RCC 7860 (cell line): ENCODE measurements around the gene MT1HL1.
"Not testable (repeated sequence)": the region's sequence is repeated elsewhere in the genome, so short reads cannot be mapped to it uniquely, and the experiment has no call there.

Experiments
- DNase-seq: peaks from one replicate; pipeline ENCODE4 v3.0.0-alpha.2; 2015; ENCODE audit warnings: low spot score
- FAIRE-seq: peaks from 2 replicates; lab custom pipeline; 2012; peaks lifted over from hg19 to GRCh38; lab: Jason Lieb, UNC

The MT1HL1 gene

GRCh38 chr1:237018896-237019295 lies 14.7 kb upstream of the MT1HL1 start:
- DNase-seq (no peak), FAIRE-seq (no peak)

GRCh38 chr1:237016626-237017025 lies 12.4 kb upstream of the MT1HL1 start:
- FAIRE-seq (no peak), DNase-seq (no peak)

GRCh38 chr1:237013608-237014007 lies 9.4 kb upstream of the MT1HL1 start:
- FAIRE-seq: no peak
- DNase-seq: no peak

GRCh38 chr1:237012788-237013383 lies 8.6 kb upstream of the MT1HL1 start:
- DNase-seq: peak; percentile 87
- FAIRE-seq: peak; percentile 93

- FAIRE-seq (no peak), DNase-seq (no peak)
These were observed 8.1 kb upstream of the MT1HL1 start for GRCh38 chr1:237012361-237012760.

- FAIRE-seq (no peak), DNase-seq (no peak)
These were observed 7.2 kb upstream of the MT1HL1 start for GRCh38 chr1:237011432-237011831.

- FAIRE-seq: no peak
These were observed 5.4 kb upstream of the MT1HL1 start for GRCh38 chr1:237009611-237010010.

GRCh38 chr1:237007147-237007881 lies 3.1 kb upstream of the MT1HL1 start:
- FAIRE-seq (no peak), DNase-seq (no peak)

More at GRCh38 chr1:237009611-237010010, 5.4 kb upstream of the MT1HL1 start:
- DNase-seq: no peak

- no peak for FAIRE-seq
These were observed 1.4 kb upstream of the MT1HL1 start for GRCh38 chr1:237005674-237006073.

GRCh38 chr1:237003516-237003915 lies 725 bp downstream of the MT1HL1 start:
- DNase-seq (no peak), FAIRE-seq (no peak)

More at GRCh38 chr1:237005674-237006073, 1.4 kb upstream of the MT1HL1 start:
- no peak for DNase-seq

- DNase-seq (no peak), FAIRE-seq (no peak)
These were observed 4.0 kb downstream of the MT1HL1 start for GRCh38 chr1:237000191-237000590.

GRCh38 chr1:236998546-236998945 lies 5.7 kb downstream of the MT1HL1 start:
- no peak for DNase-seq
- FAIRE-seq: no peak

- DNase-seq (no peak), FAIRE-seq (no peak)
These were observed 6.4 kb downstream of the MT1HL1 start for GRCh38 chr1:236997882-236998281.

- DNase-seq (no peak), FAIRE-seq (no peak)
These were observed 6.9 kb downstream of the MT1HL1 start for GRCh38 chr1:236997361-236997760.

- FAIRE-seq (no peak), DNase-seq (no peak)
These were observed 9.8 kb downstream of the MT1HL1 start for GRCh38 chr1:236994450-236994849.

GRCh38 chr1:236992449-236992848 lies 11.8 kb downstream of the MT1HL1 start:
- no peak for DNase-seq
- no peak for FAIRE-seq

GRCh38 chr1:236990052-236990445 lies 14.2 kb downstream of the MT1HL1 start:
- FAIRE-seq (no peak), DNase-seq (no peak)

GRCh38 chr1:236989290-236990051 lies 14.8 kb downstream of the MT1HL1 start:
- no peak for DNase-seq
- FAIRE-seq: no peak

GRCh38 chr1:236983818-236984217 lies 20.4 kb downstream of the MT1HL1 start:
- DNase-seq (no peak), FAIRE-seq (no peak)

- FAIRE-seq: no peak
These were observed 21.9 kb downstream of the MT1HL1 start for GRCh38 chr1:236982380-236982779.

GRCh38 chr1:236981431-236981830 lies 22.8 kb downstream of the MT1HL1 start:
- not testable (repeated sequence) for FAIRE-seq, DNase-seq

More at GRCh38 chr1:236982380-236982779, 21.9 kb downstream of the MT1HL1 start:
- no peak for DNase-seq

GRCh38 chr1:236980673-236981072 lies 23.6 kb downstream of the MT1HL1 start:
- FAIRE-seq (no peak), DNase-seq (no peak)
